Muscle of arm (tissue), 12 donors: ENCODE results near the gene IARS1. TPM values are rescaled to one million over a fixed set of nuclear protein-coding genes. Genes with fewer than 3 reads are reported as not detected.

Source experiments
- DNase-seq: peaks from one replicate; pipeline ENCODE4 v3.0.0-alpha.2; 2013
- polyA plus RNA-seq, 12 donors: library from polyadenylated mRNA; unstranded; fragments of 120-200 nt; gene quantifications; one replicate each; pipeline ENCODE4 v1.2.1, GENCODE V29; 2013; ENCODE audit not compliant: insufficient read length in 12 of 12

Gene IARS1
- polyA plus RNA-seq, 12 donors, result 40.2 to 79.6 (median 68.8) TPM; not detected in 1

DNA sequence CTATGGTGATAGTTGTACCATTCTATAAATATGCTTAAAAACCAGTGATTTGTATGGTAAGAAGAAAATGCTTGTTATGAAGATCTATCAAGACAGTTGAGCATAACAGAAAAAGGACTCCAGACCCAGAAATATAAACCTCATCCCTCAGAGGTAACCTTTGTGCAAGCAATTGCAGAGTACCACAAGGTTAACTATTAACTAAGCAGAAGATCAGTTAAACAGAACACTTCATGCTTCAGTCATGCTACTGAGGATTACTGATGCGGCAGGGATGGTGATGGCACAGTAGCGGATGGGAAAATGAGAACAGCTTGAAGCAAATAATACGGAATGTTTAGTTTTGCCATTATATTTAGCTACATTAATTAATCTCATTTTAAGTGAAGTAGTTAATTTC, 45.5 kb downstream of the IARS1 start:
- DNase-seq, result no peak

DNA sequence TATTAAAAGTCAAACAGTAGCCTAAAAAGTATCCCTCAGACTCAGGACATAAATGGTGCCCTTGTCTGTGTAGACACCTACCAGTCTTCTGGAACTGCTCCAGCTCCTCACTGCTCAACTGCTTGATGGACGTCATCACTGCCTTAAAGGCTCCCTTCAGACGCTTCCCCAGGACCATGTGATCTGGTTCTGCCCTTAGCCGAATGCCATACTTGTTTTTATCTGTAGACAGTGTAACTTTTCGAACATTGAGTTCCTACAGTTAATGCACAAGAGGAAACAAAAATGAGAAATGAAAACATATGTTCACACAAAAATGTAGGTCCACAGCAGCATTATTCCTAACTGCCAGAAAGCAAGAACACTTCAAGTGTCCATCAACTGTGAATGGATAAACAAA, 46.2 kb downstream of the IARS1 start:
- no peak for DNase-seq

DNA sequence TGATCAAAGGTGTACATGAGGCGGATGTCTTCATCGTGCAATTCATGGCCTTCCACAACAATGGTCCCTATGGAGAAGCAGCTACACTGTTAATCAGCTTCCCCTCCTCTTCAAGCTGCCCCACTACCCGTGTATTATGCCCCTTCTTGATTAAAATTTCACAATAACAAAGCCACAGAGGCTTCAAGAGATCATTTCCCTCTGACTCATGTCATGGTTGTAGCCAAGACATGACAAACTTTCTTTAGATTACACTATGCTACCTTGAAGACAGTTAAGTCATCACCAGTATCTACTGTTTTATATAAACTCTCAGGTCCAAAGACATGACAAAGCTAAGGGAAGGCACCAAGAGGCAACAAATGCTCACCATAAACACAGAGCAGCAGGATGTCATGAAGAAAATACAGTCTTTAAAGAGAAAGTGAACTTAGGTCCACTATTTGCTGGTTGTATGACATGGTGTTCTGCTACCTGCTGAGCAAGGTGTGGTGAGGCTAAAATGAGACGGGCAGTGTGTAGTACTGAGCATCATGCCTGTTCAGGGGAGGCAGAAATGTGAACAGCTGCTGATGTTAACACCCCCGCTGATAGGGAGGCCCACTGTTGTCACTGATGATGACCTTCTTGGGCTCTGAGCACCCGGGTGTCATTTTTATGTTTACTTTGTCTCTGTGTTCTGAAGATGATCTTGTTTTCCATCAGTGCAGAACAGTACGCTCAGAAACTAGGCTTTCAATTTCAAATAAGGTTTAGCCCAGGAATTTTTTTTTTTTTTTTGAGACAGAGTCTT, 48.3 kb downstream of the IARS1 start:
- no peak for DNase-seq

Other genes with a start within 250 kb of the IARS1 start
- 10 to 100 TPM in 11 of 12 donors, not detected in 1; 40.5 to 69.6 (median 50.9) TPM for gene SPTLC1, start 178.3 kb downstream of the IARS1 start, polyA plus RNA-seq
- gene NOL8, start 31.7 kb upstream of the IARS1 start, polyA plus RNA-seq, result 10 to 100 TPM in 11 of 12 donors, not detected in 1; 21.9 to 67.4 (median 25.2) TPM
- gene CENPP, start 32.3 kb upstream of the IARS1 start, polyA plus RNA-seq, result 1 to 10 TPM in 11 of 12 donors, not detected in 1; 2.2 to 8.2 (median 5.2) TPM
- 100 to 1,000 TPM in 11 of 12 donors, not detected in 1; 448 to 897 (median 528) TPM for gene OGN, start 110.9 kb upstream of the IARS1 start, polyA plus RNA-seq
- 1 to 10 TPM in 10 of 12 donors, not detected in 2; 3.2 to 7.5 (median 5.9) TPM for gene OMD, start 130.8 kb upstream of the IARS1 start, polyA plus RNA-seq
- gene ASPN, start 188.8 kb upstream of the IARS1 start, polyA plus RNA-seq, result 100 to 1,000 TPM in 11 of 12 donors, not detected in 1; 185 to 715 (median 339) TPM
- 10 to 100 TPM in 11 of 12 donors, not detected in 1; 16.0 to 40.5 (median 26.4) TPM for gene ECM2, start 242.3 kb upstream of the IARS1 start, polyA plus RNA-seq